ENCODE measurements around the gene HNRNPLL.

HNRNPLL gene

DNA sequence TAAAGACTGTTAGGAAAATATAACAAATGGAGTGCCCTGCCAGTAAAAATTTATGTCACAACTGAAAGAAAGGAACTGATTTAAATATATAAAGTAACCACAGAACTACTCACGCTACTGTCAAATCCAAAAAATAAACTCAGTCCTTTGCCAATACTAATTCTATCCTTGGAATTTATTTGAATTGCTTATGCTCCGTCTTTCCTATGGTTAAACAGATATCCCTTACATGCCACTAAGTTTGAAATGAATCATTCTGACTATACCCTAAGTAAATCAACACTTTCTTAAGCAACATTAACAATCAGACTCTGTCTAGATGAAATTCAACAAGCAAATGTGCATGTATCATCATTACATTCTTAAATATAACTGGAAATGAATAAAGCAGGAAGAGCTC, 9.8 kb downstream of the HNRNPLL start:
- no peak for DNase-seq (ENCODE audit: low read depth in 2 of 2)

GRCh38 chr2:38591152-38591551, 11.6 kb downstream of the HNRNPLL start:
- no peak for DNase-seq (ENCODE audit: low read depth in 2 of 2)

DNA sequence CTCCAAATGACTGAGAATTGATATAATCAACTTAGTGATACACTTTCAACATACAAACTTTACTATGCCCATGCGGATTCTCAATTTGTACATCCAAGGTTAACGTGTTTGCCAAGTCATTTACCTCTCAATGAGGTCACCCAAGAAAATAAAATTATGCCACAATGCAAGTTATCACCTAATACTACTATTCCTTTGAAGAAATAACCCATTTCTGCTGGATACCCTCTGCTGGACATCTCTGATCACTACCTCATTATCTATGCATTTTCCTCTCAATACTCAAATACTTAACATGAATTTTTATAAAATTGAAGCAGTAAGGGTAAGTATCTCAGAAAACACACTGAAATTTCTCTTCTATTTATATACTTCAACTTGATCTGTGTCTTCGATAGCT, 12.7 kb downstream of the HNRNPLL start:
- DNase-seq (ENCODE audit: low read depth in 2 of 2) = no peak

DNA sequence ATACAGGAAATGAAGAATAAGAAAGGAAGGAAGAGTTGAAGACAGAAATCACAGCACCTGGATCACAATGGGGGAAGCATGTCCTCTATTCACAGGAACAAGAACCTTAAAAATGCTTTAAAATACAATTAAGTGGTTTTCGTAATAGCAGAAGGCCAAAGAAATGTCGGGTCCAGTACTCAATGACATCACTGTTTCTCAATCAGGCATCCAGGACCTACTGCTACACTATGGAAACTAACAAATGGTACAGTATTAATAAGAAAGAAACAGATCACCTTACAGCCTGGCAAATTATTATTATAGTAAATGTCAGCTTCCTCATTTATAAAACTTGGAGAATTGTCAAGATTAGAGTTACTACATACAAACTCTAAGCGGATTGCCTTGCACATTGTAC, 15.8 kb downstream of the HNRNPLL start:
- no peak for DNase-seq (ENCODE audit: low read depth in 2 of 2)

DNA sequence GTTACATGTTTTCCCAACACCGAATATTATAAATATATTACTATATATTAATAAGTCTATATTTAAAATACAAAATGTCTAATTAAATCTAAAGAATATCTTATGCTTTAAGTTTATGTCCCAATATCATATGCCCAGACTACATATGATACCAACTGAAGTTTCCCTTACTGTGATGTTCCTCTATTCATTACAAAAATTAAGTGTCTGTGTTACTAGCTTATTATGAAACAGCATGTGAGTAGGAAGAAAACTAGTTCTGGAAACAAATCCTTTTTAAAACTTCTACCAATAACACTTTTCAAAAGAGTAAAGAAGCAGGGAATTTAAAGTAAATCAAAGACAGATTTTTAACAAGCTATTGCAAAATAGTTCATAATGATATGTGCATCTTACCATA, 17.8 kb downstream of the HNRNPLL start:
- no peak for DNase-seq (ENCODE audit: low read depth in 2 of 2)

GRCh38 chr2:38583994-38584393, 18.7 kb downstream of the HNRNPLL start:
- DNase-seq (ENCODE audit: low read depth in 2 of 2) = no peak

DNA sequence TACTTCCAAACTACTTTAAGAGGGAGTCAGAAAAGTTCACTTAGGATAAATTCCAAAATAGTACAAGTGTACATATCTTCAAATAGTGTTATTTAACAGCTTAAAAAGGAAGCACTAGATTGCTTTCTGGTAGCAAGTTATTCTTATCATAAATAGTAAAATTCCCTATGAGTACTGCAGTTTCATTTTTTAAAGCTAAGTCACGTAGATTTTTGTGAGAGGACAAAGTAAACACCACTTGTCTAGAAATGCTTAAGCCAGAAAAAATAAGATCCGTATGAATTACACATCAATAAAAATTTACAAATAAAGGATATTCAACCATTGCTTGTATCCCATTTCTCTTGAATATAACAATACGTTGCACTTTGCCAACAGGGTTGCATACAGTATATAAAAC, 19.2 kb downstream of the HNRNPLL start:
- DNase-seq (ENCODE audit: low read depth in 2 of 2) = no peak

DNA sequence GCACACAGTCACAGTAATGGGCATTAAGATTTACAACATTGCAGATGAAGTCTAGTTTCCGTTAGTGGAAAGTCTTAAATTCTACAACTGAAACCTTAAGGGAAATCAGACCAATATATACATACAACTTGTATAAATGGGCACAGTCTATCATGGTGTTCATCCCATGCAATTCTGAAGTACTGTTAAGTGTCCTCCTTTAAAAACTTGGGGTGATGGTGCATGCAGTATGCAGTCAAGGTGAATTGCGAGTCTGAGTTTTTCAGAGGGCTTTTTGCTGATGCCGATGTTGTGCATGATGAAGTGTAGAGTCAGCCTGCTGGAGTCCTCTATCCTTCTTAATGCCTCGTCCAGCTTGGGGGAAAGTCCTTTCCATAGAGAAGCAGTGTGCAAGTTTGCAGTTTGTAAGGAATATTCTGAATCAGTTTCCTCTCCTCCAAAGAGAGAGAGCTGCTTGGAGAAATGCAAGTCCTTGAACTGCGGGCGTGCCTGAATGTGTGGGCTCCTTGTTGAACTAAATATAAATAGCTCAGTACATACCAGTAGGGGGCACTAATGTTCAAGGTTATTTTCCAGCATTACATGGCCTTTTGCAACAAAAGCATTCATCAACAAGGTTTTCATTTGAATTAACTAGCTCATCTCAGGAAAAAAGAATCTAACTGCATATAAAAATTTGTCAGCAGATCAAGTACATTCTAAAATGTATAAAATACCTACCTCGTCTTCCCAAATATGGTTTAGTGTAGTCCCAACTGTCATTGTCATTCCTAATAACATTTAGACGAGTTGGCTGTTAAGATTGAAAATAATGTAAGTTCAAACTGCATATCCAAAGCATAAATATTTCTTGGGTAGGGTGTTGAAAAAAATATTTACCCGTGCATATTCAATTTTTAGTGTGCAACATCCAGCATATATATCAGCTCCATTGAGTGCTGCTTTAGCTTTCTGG, 21.3 kb downstream of the HNRNPLL start:
- DNase-seq (ENCODE audit: low read depth in 2 of 2) = no peak

DNA sequence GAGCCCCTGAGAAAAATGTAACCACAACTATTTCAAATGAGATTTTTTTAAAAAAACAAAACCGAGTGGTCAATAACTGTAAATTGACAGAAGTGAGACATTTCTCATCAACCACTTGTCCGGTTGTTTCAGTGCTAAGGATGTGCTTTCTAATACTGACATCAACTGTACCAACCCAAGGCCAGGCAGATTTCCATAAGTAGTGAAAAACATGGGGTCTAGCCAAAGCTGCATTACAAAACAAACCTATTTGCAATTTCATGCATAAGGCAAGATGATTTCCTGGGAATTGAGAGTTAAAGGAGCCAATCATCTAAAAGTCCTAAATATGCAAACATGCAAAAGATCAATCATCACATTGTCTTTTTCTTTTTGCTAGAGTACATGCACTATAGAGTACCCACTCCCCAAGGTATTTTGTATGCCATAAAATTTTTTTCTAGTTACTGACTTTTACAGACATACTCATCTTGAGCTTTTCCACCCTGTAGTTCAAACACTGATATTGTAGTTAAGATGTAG, 22.6 kb downstream of the HNRNPLL start:
- DNase-seq (ENCODE audit: low read depth in 2 of 2) = no peak

DNA sequence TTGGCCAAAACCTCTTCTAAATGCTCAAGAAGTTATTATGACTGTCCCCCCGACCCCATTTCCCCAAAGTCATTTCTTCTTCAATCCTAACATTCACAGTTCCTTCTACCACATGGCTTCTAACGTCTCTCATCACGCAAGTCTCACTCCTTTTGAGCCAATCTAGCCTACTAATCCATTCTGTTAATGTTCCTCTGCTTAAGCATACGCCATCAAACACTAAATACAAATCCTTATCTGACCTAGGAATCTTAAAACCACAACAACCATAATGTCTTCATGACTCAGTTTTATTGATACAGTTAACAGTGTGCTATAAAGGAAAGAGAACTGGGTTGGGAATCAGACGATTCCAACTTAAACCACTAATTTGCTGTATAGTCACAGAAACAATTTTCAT, 23.9 kb downstream of the HNRNPLL start:
- DNase-seq (ENCODE audit: low read depth in 2 of 2) = no peak

- no peak for DNase-seq (ENCODE audit: low read depth in 2 of 2)
These were observed 28.4 kb downstream of the HNRNPLL start for GRCh38 chr2:38574278-38574677.

GRCh38 chr2:38572167-38572566, 30.6 kb downstream of the HNRNPLL start:
- no peak for DNase-seq (ENCODE audit: low read depth in 2 of 2)

DNA sequence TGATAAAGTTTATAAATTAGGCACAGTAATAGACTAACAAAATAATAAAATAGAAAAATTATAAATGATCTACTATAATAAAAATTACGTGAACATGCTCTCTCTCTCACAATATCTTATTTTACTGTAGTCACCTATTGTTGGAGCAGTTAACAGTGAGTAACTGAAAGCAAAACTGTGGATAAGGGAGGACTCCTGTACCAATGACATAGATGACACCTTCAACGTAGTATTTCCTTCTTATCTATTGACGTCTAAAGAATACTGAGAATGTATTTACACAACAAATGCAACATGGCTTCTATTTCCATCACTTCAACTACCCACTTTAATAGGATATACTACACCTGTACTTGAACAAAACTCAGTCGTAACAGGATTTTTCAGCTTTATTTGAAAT, 31.5 kb downstream of the HNRNPLL start:
- DNase-seq (ENCODE audit: low read depth in 2 of 2) = no peak

DNA sequence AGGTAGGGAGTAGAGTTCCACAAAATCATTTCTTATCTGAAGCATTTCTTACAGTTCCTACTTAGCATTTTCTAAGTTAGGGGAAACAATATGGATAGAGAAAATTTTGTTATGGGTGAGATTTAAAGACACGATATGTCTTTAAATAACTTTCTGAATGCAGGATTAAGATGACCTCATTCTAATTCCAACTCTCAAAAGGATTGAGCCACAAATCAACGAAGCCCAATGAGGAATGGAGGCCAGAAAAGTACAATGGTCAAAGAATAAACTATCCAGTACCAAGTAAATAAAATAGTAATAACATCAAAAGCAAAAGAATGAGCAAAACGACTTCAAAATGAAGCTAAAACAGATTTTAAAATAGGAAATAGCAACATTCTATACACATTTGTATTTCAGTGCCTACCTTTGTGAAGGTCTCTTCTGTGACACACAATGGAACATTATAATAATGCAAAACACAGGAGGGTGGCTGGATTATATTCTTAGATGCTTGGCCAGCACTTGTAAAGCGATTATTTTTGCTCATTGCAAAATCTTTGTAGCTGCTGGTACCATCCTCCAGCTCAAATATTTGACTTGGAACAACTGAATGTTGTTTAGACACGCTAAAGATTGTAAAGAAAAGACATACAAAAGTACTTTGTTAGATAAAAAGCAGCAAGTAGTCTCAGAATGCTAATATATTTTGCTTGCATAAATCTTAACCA, 33.8 kb downstream of the HNRNPLL start:
- DNase-seq (ENCODE audit: low read depth in 2 of 2) = no peak

DNA sequence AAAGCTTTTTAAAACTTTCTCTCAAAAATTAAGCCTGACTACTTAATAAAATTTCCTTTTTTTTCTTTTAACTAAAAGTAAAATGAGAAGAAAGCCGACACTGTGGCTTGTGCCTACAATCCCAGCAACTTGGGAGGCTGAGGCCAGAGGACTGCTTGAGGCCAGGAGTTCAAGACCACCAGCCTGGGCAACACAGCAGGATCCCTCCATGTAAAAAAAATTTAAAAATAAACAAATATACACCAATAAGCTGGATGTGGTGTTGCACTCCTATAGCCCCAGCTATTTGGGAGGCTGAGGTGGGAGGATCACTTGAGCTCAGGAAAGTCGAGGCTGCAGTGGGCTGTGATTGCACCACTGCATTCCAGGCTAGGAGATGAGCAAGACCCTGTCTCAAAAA, 37.4 kb downstream of the HNRNPLL start:
- DNase-seq (ENCODE audit: low read depth in 2 of 2) = no peak

- DNase-seq (ENCODE audit: low read depth in 2 of 2) = no peak
These were observed 41.0 kb downstream of the HNRNPLL start for GRCh38 chr2:38561691-38562090.

- DNase-seq (ENCODE audit: low read depth in 2 of 2) = no peak
These were observed 42.6 kb downstream of the HNRNPLL start for GRCh38 chr2:38560092-38560491.

DNA sequence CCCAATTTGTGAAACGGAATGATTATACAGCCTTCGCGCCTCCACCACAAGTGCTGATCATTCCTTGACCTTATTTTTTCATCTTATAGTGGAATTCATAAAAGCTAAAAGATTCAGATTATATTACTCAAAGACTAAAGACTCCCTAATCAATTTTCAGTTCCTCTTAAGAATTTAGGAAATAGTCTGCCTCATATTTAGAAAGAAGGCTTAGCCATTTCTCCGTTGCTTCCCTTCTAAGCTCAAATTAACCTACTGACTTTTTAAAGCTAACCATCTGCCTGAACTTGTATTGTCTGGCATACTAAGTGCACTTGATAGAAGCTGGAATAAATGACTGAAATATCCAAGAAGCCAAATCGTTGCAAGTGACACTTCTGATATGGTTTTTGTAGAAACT, 44.7 kb downstream of the HNRNPLL start:
- no peak for DNase-seq (ENCODE audit: low read depth in 2 of 2)

DNA sequence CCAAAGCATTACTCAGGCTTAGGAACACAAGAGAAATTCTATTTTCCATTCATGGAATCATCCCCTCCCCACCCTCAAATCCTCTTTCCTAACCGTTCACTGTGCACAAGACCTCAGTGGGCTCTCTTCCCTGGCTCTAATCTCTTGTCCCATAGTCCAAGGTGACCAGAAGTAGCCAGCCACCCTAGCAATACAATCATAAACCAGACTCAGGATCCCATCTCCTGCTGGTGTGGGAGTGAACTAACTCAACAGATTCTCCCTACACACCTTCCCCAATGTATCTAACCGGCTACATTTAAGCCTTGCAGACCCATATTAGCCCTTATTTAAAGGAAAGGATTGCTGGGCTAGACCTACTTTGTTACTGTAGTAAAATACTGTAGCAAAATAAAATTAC, 45.5 kb downstream of the HNRNPLL start:
- DNase-seq (ENCODE audit: low read depth in 2 of 2) = no peak

DNA sequence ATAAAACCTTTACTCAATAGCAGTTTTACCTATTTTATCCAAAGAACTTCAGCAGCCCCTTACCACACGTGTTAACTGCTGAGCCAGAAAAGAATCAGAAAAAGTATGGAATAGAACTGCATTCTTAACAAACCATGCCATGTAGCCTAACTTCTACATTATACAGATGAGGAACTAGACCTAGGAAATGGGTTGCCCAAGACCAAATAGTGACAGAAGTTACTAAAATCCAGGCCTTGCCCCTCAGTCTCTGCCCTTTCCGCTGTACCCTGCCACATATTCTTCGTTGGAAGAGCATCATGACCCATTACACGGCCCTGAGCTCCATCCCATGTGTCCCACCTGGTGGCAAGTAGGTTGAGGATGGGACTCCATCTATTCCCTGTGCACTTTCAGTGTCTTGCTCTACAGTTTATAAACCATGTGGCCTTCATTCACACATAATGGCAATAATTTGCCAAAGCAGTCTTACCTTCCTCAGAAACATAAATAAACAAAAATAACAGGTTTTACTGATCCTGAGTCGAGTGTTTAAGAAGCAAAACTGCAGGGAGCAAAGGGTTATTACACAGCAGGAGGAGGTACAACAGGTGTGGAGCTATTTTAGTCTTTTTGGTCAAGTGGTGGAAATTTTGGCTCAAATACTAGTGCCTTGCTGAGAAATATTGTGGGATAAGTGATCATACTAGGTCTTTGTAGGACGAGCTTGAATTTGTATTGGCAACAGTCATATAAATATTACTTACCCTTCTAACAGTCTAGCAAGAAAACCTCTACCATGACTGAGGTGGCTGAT, 46.5 kb downstream of the HNRNPLL start:
- DNase-seq (ENCODE audit: low read depth in 2 of 2) = no peak

DNA sequence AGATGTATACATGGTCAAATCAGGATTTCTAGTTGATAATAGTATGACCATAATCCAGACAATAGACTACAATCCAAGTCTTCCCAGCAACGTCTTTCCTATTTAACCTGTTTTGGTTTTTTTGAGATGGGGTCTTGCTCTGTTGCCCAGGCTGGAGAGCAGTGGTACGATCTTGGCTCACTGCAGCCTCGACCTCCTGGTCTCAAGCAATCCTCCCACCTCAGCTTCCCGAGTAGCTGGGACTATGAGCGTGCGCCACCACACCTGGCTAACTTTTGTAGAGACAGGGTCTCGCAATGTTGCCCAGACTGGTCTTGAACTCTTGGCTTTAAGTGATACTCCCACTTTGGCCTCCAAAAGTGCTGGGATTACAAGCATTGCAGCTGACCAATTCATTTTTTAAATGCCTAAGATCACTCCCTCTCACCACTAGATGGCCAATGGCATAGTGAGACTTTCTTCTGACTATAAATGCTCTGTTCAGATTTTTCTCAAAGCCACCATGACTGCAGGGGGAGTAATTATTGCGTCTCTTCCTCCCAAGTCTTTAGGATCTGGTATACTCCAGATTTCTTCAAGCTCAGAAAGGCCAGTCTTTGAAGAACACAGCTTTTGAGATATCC, 47.6 kb downstream of the HNRNPLL start:
- DNase-seq (ENCODE audit: low read depth in 2 of 2) = no peak

GRCh38 chr2:38553554-38553953, 49.2 kb downstream of the HNRNPLL start:
- no peak for DNase-seq (ENCODE audit: low read depth in 2 of 2)

All from stimulated activated CD4-positive, alpha-beta T cell treated with anti-CD3 and anti-CD28 coated beads, Interleukin-12 subunit alpha, Interleukin-12 subunit beta, amount 100 ng/mL, for 24 hours (primary cell).